Astrocyte (in vitro differentiated cells and primary cell): ENCODE measurements around the gene KRT74. TPM values are rescaled to one million over a fixed set of nuclear protein-coding genes. Genes with fewer than 3 reads are reported as not detected.

Experiments used
- DNase-seq: peaks from one replicate; pipeline ENCODE4 v3.0.0-alpha.2; 2010; ENCODE audit warnings: low read depth
- FAIRE-seq: peaks from 2 replicates; lab custom pipeline; 2011; peaks lifted over from hg19 to GRCh38; lab: Jason Lieb, UNC
- H2AFZ ChIP-seq: 2 replicates; pipeline ENCODE4 v1.6.0; 2012; ENCODE audit warnings: low read depth, low read length, inconsistent platforms
- H3K27ac ChIP-seq: 2 replicates; pipeline ENCODE4 v1.5.1; 2011; ENCODE audit warnings: low read depth, low read length, inconsistent platforms
- H3K27me3 ChIP-seq: 2 replicates; pipeline ENCODE4 v1.6.0; 2011; ENCODE audit warnings: low read length, inconsistent platforms; ENCODE audit not compliant: insufficient read depth
- H3K36me3 ChIP-seq: 2 replicates; pipeline ENCODE4 v1.5.1; 2011; ENCODE audit warnings: low read length, inconsistent platforms; ENCODE audit not compliant: insufficient read depth
- H3K4me1 ChIP-seq: 2 replicates; pipeline ENCODE4 v1.5.1; 2011; ENCODE audit warnings: low read length, inconsistent platforms; ENCODE audit not compliant: insufficient read depth
- H3K4me2 ChIP-seq: 2 replicates; pipeline ENCODE4 v1.6.0; 2012; ENCODE audit warnings: low read length, inconsistent platforms
- H3K4me3 ChIP-seq: 2 replicates; pipeline ENCODE4 v1.5.1; 2011; ENCODE audit warnings: low read depth, mild to moderate bottlenecking, low read length, inconsistent platforms; ENCODE audit not compliant: insufficient read depth
- H3K79me2 ChIP-seq: 2 replicates; pipeline ENCODE4 v1.6.0; 2012; ENCODE audit warnings: mild to moderate bottlenecking, low read length, inconsistent platforms; ENCODE audit not compliant: insufficient read depth
- H3K9ac ChIP-seq: 2 replicates; pipeline ENCODE4 v1.6.0; 2012; ENCODE audit warnings: mild to moderate bottlenecking, low read length, inconsistent platforms
- H3K9me3 ChIP-seq: 2 replicates; pipeline ENCODE4 v1.5.1; 2012; ENCODE audit warnings: low read depth, mild to moderate bottlenecking, low read length, inconsistent platforms; ENCODE audit not compliant: insufficient read depth
- H4K20me1 ChIP-seq: 2 replicates; pipeline ENCODE4 v1.6.0; 2012; ENCODE audit warnings: low read length, inconsistent platforms; ENCODE audit not compliant: insufficient read depth
- H3K27ac Mint-ChIP-seq: one replicate; pipeline ENCODE4 v1.8.0; 2021; ENCODE audit warnings: mild to moderate bottlenecking, mixed read lengths; ENCODE audit not compliant: unreplicated experiment
- H3K27me3 Mint-ChIP-seq: one replicate; pipeline ENCODE4 v1.8.0; 2021; ENCODE audit warnings: low read depth, mixed read lengths; ENCODE audit not compliant: unreplicated experiment
- H3K36me3 Mint-ChIP-seq: one replicate; pipeline ENCODE4 v1.8.0; 2021; ENCODE audit warnings: low read depth, mixed read lengths; ENCODE audit not compliant: unreplicated experiment
- H3K4me1 Mint-ChIP-seq: one replicate; pipeline ENCODE4 v1.8.0; 2021; ENCODE audit warnings: low read depth, mixed read lengths; ENCODE audit not compliant: unreplicated experiment
- H3K4me3 Mint-ChIP-seq: one replicate; pipeline ENCODE4 v1.8.0; 2021; ENCODE audit warnings: mild to moderate bottlenecking, moderate library complexity, mixed read lengths; ENCODE audit not compliant: unreplicated experiment
- H3K9me3 Mint-ChIP-seq: one replicate; pipeline ENCODE4 v1.8.0; 2021; ENCODE audit warnings: mild to moderate bottlenecking, mixed read lengths; ENCODE audit not compliant: unreplicated experiment
- CTCF ChIP-seq: IDR thresholded peaks from 2 replicates; pipeline ENCODE4 v1.5.1; 2011; ENCODE audit warnings: low read depth, mild to moderate bottlenecking, inconsistent platforms, low read length, moderate library complexity; ENCODE audit not compliant: insufficient read depth
- EZH2 ChIP-seq: IDR thresholded peaks from 2 replicates; pipeline ENCODE4 v1.6.1; 2012; ENCODE audit warnings: mild to moderate bottlenecking, low read length, inconsistent platforms; ENCODE audit not compliant: insufficient read depth
- total RNA-seq: library from RNA; stranded (reverse); gene quantifications from 2 replicates; pipeline ENCODE4 v1.2.1, GENCODE V29; 2021

Gene KRT74
- total RNA-seq, 1 donor from 2014 or later = not detected

DNA sequence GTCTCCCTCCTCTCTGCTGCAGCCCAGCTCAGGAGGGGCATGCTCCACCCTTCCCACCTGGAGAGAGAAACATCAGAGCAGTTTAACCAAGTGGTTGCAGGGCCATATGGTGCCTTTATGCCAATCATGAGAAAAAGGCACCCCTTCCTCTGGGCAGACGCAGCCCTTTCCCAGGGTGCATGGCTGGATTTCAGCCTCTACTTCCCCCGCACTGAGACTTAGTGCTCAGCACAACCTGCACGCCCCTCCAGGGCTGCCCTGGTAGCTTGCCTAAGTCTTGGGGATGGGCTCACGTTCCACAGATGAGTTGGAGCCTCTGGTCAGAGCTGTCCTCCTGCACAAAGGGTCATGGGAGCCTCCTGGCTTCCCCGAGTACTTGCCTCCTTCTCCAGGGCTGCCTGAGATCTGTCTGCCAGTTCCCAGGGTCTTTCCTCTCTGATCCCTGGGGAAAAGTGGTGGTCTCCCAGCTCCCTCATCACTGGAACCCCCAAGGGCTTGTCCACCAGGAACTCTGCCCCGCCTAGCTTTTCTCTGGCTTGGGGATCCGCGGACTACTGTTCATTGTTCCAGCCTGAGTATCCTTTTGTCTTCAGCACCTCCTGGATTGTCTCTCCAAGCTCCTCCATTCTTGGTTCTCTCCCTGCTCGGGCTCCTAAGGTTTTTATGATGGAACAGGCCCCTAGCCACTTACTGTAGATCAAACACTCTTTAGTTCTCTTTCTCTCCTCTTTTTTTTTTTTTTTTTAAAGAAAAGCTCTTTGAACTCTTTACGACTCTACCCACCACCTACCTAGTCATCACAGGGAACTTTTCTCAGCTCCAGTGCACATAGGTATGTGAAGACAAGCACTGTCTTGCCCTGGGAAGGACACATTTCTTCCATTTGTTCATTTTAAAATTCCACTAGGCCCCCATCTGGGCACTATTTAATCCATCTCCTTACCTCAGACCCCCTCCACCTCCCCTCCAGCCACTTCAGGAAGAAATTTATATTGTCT is 6.1 kb upstream of the KRT74 start:
- Histone ChIP-seq H3K36me3 (no peaks in the 10 kb centered on the region), H2AFZ (no peak overlapping the region), H3K27ac (no peak overlapping the region), H3K27me3 (peaks cover 4% of the 10 kb centered on the region), H3K4me3 (no peak overlapping the region), H3K4me2 (no peak overlapping the region), H3K9me3 (no peaks in the 10 kb centered on the region), H3K9ac (no peak overlapping the region), H3K4me1 (no peaks in the 10 kb centered on the region), H3K79me2 (no peaks in the 10 kb centered on the region), H4K20me1 (no peaks in the 10 kb centered on the region)
- Mint-ChIP-seq H3K27me3 (peaks cover 51% of the 10 kb centered on the region), H3K27ac (no peak overlapping the region), H3K9me3 (no peaks in the 10 kb centered on the region), H3K4me3 (no peak overlapping the region), H3K36me3 (no peaks in the 10 kb centered on the region), H3K4me1 (peaks cover 21% of the 10 kb centered on the region)
- FAIRE-seq = no peak
- DNase-seq = no peak
- TF ChIP-seq CTCF (no peak), EZH2 (no peak)

DNA sequence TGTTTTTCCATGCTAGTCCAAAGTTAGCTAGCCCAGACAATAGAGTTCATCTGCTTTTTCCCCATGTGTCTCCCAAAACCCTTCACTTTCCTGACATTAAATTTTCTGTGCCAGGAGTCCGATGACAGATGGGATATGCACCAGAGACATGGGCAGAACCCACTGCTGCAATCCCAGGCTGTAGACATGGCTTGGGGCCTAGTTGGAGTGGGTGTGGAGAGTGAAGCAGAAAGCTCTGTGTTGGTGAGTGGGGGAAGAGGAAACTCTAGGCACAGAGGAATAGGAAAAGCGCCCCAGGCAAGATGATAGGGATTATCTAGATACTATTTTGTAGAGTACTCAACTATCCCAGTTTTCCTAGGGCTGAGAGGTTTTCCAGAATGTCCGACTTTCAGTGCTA is 4.8 kb upstream of the KRT74 start:
- Histone ChIP-seq H4K20me1 (no peaks in the 10 kb centered on the region), H3K27ac (no peak overlapping the region), H2AFZ (no peak overlapping the region), H3K27me3 (peaks cover 8% of the 10 kb centered on the region), H3K4me1 (no peaks in the 10 kb centered on the region), H3K79me2 (no peaks in the 10 kb centered on the region), H3K36me3 (no peaks in the 10 kb centered on the region), H3K9me3 (no peaks in the 10 kb centered on the region), H3K4me3 (no peak overlapping the region), H3K4me2 (no peak overlapping the region), H3K9ac (no peak overlapping the region)
- no peaks in the 10 kb centered on the region for H3K36me3 Mint-ChIP-seq
- no peaks in the 10 kb centered on the region for H3K9me3 Mint-ChIP-seq
- peaks cover 21% of the 10 kb centered on the region for H3K4me1 Mint-ChIP-seq
- H3K27me3 Mint-ChIP-seq = peaks cover 53% of the 10 kb centered on the region
- DNase-seq (no peak), FAIRE-seq (no peak)
- TF ChIP-seq EZH2 (no peak), CTCF (no peak)
- H3K4me3 Mint-ChIP-seq = no peak overlapping the region
- no peak overlapping the region for H3K27ac Mint-ChIP-seq

DNA sequence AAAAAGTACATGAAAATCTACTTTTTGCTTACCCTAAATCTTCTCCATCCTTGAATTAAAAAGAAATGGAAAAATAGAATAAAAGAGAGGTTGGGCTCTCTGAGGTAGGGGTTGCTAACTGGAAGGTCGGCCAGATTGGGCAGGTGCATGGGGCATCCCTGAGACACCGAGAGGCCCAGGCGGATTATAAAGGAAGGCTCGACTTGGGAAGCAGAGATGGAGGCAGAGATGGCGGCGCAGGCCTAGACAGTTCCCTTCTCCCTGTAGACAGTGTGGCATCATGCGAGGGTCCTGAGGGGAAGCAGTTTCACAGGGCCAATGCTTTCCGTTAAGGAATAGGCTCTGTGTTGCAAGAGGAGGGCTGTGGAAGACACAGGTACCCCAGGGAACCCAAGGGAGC is 3.7 kb upstream of the KRT74 start:
- peaks cover 65% of the 10 kb centered on the region for H3K27me3 Mint-ChIP-seq
- Histone ChIP-seq H4K20me1 (no peaks in the 10 kb centered on the region), H3K4me2 (no peak overlapping the region), H3K4me3 (no peak overlapping the region), H3K4me1 (no peaks in the 10 kb centered on the region), H2AFZ (no peak overlapping the region), H3K9me3 (no peaks in the 10 kb centered on the region), H3K36me3 (no peaks in the 10 kb centered on the region), H3K27ac (no peak overlapping the region), H3K27me3 (peaks cover 10% of the 10 kb centered on the region), H3K79me2 (no peaks in the 10 kb centered on the region), H3K9ac (no peak overlapping the region)
- no peak for FAIRE-seq
- peaks cover 13% of the 10 kb centered on the region for H3K4me1 Mint-ChIP-seq
- TF ChIP-seq EZH2 (no peak), CTCF (no peak)
- H3K4me3 Mint-ChIP-seq = no peak overlapping the region
- no peak overlapping the region for H3K27ac Mint-ChIP-seq
- no peak for DNase-seq
- H3K9me3 Mint-ChIP-seq = no peaks in the 10 kb centered on the region
- H3K36me3 Mint-ChIP-seq = no peaks in the 10 kb centered on the region
